Measurements from ENCODE around the gene HMGB2.

The HMGB2 gene

GRCh38 chr4:173334891-173335752, 964 bp upstream of the HMGB2 start:
- DNase-seq (ENCODE audit: low spot score) = peak; percentile 69

GRCh38 chr4:173333658-173334084, 487 bp downstream of the HMGB2 start:
- peak; percentile 25 for DNase-seq (ENCODE audit: low spot score)

GRCh38 chr4:173332963-173333657, 1.0 kb downstream of the HMGB2 start:
- peak; percentile 4 for DNase-seq (ENCODE audit: low spot score)

- no peak for DNase-seq (ENCODE audit: low spot score)
These were observed 2.1 kb downstream of the HMGB2 start for GRCh38 chr4:173332021-173332487.

- no peak for DNase-seq (ENCODE audit: low spot score)
These were observed 3.6 kb downstream of the HMGB2 start for GRCh38 chr4:173330590-173330989.

- DNase-seq (ENCODE audit: low spot score) = no peak
These were observed 5.8 kb downstream of the HMGB2 start for GRCh38 chr4:173328236-173328901.

- no peak for DNase-seq (ENCODE audit: low spot score)
These were observed 9.0 kb downstream of the HMGB2 start for GRCh38 chr4:173325007-173325736.

DNA sequence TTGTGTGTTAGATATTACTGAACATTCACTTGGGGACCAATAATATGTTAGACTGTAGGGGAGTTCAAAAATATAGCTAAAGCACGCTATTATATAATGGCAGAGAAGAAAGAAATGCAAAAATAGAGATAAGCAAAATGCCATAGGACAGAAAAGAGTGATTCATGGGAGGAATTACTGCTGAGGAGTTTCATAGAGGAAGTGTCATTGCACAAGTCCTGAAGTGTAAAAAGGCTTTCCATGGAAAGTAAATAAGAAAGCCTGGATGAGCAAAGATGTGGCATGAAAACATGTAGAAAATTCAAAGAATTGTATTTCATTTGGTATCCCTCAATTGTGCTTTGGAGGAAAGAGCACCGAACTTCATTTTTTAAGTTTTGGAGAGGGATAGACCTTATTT, 14.5 kb downstream of the HMGB2 start:
- DNase-seq (ENCODE audit: low spot score) = no peak

DNA sequence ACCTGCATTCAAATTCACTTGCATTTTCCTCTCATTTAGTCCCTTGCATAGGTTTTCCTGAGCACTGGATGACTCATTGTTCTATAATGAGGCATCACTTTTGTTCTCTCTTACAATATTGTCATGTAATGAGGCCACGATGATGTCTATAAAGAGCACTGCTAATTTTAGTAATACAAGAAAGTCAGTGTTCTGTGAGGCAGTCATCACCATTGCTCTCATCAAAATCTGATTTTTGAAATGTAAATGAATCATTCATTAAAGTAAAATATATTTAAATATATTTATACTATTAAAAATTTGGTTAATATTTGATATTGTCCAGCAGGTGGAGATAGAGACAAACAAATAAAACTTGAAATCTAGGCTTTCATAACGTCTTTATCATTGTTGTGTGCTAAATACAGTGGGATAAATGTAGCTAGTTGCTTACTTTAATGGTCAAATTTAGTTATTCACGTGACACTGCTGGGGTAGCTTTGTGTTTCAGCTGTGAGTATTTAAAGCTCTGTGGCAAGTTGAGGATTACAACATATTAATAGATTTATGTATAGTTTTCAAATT, 15.4 kb downstream of the HMGB2 start:
- peak; percentile 25 for DNase-seq (ENCODE audit: low spot score)

- DNase-seq (ENCODE audit: low spot score) = no peak
These were observed 15.9 kb downstream of the HMGB2 start for GRCh38 chr4:173318240-173318639.

GRCh38 chr4:173317004-173317403, 17.2 kb downstream of the HMGB2 start:
- no peak for DNase-seq (ENCODE audit: low spot score)

DNA sequence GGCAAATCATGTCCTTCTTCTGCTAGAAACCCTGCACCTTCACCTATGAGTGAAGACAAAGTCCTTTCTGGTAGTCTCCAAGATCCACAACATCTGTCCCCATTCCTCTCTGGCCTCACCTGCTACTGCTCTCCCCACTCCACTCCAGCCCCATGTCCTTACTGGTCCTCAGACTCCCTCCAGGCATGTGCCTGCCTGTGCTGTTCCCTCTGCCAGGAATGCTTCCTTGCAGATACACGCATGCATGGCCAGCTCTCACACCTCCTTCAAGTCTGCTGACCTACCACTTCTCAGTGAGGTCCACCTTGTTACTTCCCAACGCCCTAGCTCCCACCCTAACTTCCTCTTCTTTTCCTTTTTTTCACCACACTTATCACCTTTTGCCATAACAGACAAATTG, 18.1 kb downstream of the HMGB2 start:
- no peak for DNase-seq (ENCODE audit: low spot score)

DNA sequence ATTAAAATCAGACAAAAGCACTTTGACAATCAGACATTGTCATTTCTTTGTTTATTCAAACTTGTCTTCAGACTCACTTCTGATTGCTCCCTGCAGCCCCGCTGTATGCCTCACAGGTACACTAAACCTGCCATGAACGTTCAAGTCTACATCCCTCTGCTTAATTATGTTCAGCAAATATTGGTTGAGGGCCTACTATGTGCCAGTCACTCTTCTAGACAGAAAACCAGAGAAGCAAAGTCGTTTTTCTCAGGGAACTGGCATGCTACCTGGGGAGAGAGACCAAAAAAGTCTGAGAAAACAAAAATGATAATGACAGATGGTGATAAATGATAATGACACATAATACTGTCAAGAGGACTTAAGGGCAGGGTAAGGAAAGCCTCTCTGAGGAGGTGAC, 19.4 kb downstream of the HMGB2 start:
- DNase-seq (ENCODE audit: low spot score) = no peak

DNA sequence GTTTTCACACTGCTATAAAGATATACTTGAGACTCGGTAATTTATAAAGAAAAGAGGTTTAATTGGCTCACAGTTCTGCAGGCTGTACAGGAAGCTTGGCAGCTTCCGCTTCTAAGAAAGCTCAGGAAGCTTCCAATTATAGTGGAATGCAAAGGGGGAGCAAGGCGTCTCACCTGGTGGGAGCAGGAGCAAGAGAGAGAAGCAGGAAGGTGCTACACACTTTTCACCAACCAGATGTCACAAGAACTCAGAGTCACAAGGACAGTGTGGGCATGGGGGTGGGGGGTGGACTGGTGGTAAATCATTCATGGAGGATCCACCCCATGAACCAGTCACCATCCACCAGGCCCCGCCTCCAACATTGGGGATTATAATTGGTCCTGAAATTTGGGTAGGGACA, 22.8 kb downstream of the HMGB2 start:
- no peak for DNase-seq (ENCODE audit: low spot score)

DNA sequence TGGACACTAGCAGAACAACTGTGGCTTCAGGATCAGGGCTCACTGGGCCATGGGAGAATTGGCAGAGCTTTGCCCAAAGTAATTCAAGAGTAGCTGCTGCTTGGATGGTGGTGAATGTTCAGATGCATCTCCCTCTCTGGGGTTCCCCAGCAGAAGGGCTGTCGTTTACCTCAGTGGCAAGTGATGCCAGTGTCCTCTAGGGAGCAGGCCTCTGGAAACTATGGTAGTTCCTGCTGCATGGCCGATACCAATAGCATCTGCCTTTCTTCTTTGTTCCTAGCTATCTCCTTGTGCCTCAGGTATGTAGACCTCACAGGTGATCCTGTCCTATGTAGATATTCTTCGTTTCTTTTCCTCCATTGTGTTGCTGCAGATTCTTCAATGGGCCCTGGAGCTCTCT, 26.4 kb downstream of the HMGB2 start:
- no peak for DNase-seq (ENCODE audit: low spot score)

GRCh38 chr4:173301518-173302201, 32.5 kb downstream of the HMGB2 start:
- peak; percentile 24 for DNase-seq (ENCODE audit: low spot score)

DNA sequence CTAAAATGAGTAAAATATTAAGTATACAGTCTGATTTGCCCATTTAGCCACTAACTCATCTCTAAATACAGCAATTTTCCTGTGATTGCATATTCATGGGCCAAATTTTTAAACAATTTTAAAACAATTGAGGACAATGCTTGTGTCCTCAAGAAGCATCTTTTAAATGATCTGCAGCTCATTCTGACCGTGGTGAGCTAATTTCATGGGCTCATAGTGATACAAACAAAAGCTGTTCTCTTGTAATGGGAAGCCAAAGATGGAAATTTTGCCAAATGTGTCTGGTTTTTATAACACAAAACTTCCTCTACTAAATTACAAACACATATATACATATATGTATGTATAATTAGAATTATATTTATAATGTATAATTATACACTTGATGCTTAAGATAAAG, 39.7 kb downstream of the HMGB2 start:
- DNase-seq (ENCODE audit: low spot score) = no peak

DNA sequence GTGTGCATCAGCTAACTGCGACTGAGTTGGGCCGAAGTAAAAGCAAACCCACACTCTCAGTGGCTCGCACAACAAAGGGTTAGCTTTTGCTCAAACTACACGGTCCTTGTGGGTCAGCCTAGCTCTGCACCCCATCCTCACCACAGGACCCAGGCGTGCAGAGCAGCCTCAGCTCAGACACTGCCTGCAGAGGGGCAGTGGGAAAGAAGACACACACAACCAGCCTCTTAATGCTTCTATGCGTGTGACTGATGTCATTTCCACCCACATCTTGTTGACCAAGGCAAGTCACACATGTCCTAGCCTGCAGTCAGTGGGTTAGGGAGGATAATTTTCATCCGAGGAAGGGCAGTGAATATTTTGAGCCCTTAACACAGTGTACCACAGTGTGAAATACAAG, 40.5 kb downstream of the HMGB2 start:
- DNase-seq (ENCODE audit: low spot score) = no peak

- DNase-seq (ENCODE audit: low spot score) = no peak
These were observed 42.3 kb downstream of the HMGB2 start for GRCh38 chr4:173291899-173292298.

- DNase-seq (ENCODE audit: low spot score) = no peak
These were observed 44.8 kb downstream of the HMGB2 start for GRCh38 chr4:173289353-173289727.

GRCh38 chr4:173288698-173289352, 45.3 kb downstream of the HMGB2 start:
- DNase-seq (ENCODE audit: low spot score) = no peak

Data from germinal center (tissue), 1 donor.